ENCODE measurements around the gene MTA2. TPM values are rescaled to one million over a fixed set of nuclear protein-coding genes. Genes with fewer than 3 reads are reported as not detected.
A peak's percentile ranks its signal among the peaks of the same experiment; 100 is the strongest.

MTA2 gene
- total RNA-seq, 1 experiment from 2014 or later, result 224 TPM

GRCh38 chr11:62614275-62614674 is 12.6 kb upstream of the MTA2 start:
- in situ Hi-C loops (cut with HindIII; ENCODE audit: low sequenced_read_pairs), result no loop called here
- no peak for DNase-seq (ENCODE audit: low spot score)

GRCh38 chr11:62613291-62613778 is 11.7 kb upstream of the MTA2 start:
- in situ Hi-C loops (cut with HindIII; ENCODE audit: low sequenced_read_pairs), result no loop called here
- peak; percentile 71 for DNase-seq (ENCODE audit: low spot score)

GRCh38 chr11:62612366-62613290 is 11.0 kb upstream of the MTA2 start, which contains the start of the genes EML3 and ROM1:
TSS of gene EML3 (minus strand) at chr11:62612775. CDS start at chr11:62612457, 318 bp downstream.
TSS of gene ROM1 (plus strand) at chr11:62613257. CDS start at chr11:62613282, 25 bp downstream.
- in situ Hi-C loops (cut with HindIII; ENCODE audit: low sequenced_read_pairs), result no loop called here
- DNase-seq (ENCODE audit: low spot score), result peak; percentile 80

- peak; percentile 62 for DNase-seq (ENCODE audit: low spot score)
- in situ Hi-C loops (cut with HindIII; ENCODE audit: low sequenced_read_pairs), result no loop called here
Measured at GRCh38 chr11:62611705-62612365, 10.2 kb upstream of the MTA2 start.

GRCh38 chr11:62610814-62611704 is 9.4 kb upstream of the MTA2 start:
- in situ Hi-C loops (cut with HindIII; ENCODE audit: low sequenced_read_pairs), result no loop called here
- no peak for DNase-seq (ENCODE audit: low spot score)

GRCh38 chr11:62610403-62610802 is 8.7 kb upstream of the MTA2 start:
- DNase-seq (ENCODE audit: low spot score), result no peak
- in situ Hi-C loops (cut with HindIII; ENCODE audit: low sequenced_read_pairs), result no loop called here

GRCh38 chr11:62608776-62609175 is 7.1 kb upstream of the MTA2 start:
- DNase-seq (ENCODE audit: low spot score), result no peak
- in situ Hi-C loops (cut with HindIII; ENCODE audit: low sequenced_read_pairs), result no loop called here

- no peak for DNase-seq (ENCODE audit: low spot score)
- in situ Hi-C loops (cut with HindIII; ENCODE audit: low sequenced_read_pairs), result no loop called here
Measured at GRCh38 chr11:62607714-62608113, 6.0 kb upstream of the MTA2 start.

GRCh38 chr11:62605902-62606301 is 4.2 kb upstream of the MTA2 start:
- in situ Hi-C loops (cut with HindIII; ENCODE audit: low sequenced_read_pairs), result no loop called here
- no peak for DNase-seq (ENCODE audit: low spot score)

GRCh38 chr11:62605467-62605866 is 3.8 kb upstream of the MTA2 start:
- no peak for DNase-seq (ENCODE audit: low spot score)
- in situ Hi-C loops (cut with HindIII; ENCODE audit: low sequenced_read_pairs), result no loop called here

- in situ Hi-C loops (cut with HindIII; ENCODE audit: low sequenced_read_pairs), result no loop called here
- no peak for DNase-seq (ENCODE audit: low spot score)
Measured at GRCh38 chr11:62604460-62605120, 2.9 kb upstream of the MTA2 start.

- in situ Hi-C loops (cut with HindIII; ENCODE audit: low sequenced_read_pairs), result no loop called here
- DNase-seq (ENCODE audit: low spot score), result no peak
Measured at GRCh38 chr11:62603776-62604299, 2.2 kb upstream of the MTA2 start.

GRCh38 chr11:62603072-62603408 is 1.4 kb upstream of the MTA2 start:
- no peak for DNase-seq (ENCODE audit: low spot score)
- in situ Hi-C loops (cut with HindIII; ENCODE audit: low sequenced_read_pairs), result no loop called here

- in situ Hi-C loops (cut with HindIII; ENCODE audit: low sequenced_read_pairs), result no loop called here
- DNase-seq (ENCODE audit: low spot score), result peak; percentile 66
Measured at GRCh38 chr11:62602141-62603071, 741 bp upstream of the MTA2 start.

GRCh38 chr11:62601122-62601371 is 618 bp downstream of the MTA2 start:
- in situ Hi-C loops (cut with HindIII; ENCODE audit: low sequenced_read_pairs), result no loop called here
- DNase-seq (ENCODE audit: low spot score), result no peak

- no peak for DNase-seq (ENCODE audit: low spot score)
- in situ Hi-C loops (cut with HindIII; ENCODE audit: low sequenced_read_pairs), result no loop called here
Measured at GRCh38 chr11:62600367-62601121, 1.1 kb downstream of the MTA2 start.

GRCh38 chr11:62599901-62600300 is 1.8 kb downstream of the MTA2 start:
- in situ Hi-C loops (cut with HindIII; ENCODE audit: low sequenced_read_pairs), result loop anchor here (5.0 kb wide), 1 partner anchor 72 kb away; the partner anchor contains the start of genes LBHD1 and UQCC3
- no peak for DNase-seq (ENCODE audit: low spot score)
